ENCODE measurements around the gene MGME1. TPM values are rescaled to one million over a fixed set of nuclear protein-coding genes. Genes with fewer than 3 reads are reported as not detected.

Gene MGME1
- total RNA-seq, 1 experiment from 2014 or later, result 24.0 TPM

- intact Hi-C loops (cut with micrococcal nuclease), result no loop called here
- ChIA-PET CTCF (interaction anchor here (0.8 kb wide), 1 partner anchor 27 kb away, joined by 4 read pairs; no protein-coding TSS in a partner anchor), POLR2A (interaction anchor here (0.7 kb wide), 1 partner anchor 12 kb away, joined by 3 read pairs; no protein-coding TSS in a partner anchor)
Measured at GRCh38 chr20:17925141-17925939, 43.5 kb upstream of the MGME1 start.

GRCh38 chr20:17925940-17926300, 42.9 kb upstream of the MGME1 start:
- no peaks in the 10 kb centered on the region for H3K27me3 Mint-ChIP-seq (ENCODE audit: insufficient read depth, unreplicated experiment)
- no peak overlapping the region for H3K4me3 Mint-ChIP-seq (ENCODE audit: unreplicated experiment)
- intact Hi-C loops (cut with micrococcal nuclease), result no loop called here
- no peak for TF ChIP-seq CTCF (IDR thresholded peaks at IDR 0.05; ENCODE audit: unreplicated experiment)
- H3K9me3 Mint-ChIP-seq (ENCODE audit: unreplicated experiment), result no peaks in the 10 kb centered on the region
- BruUV-seq (replicated peaks), result no TSS peak
- H3K36me3 Mint-ChIP-seq (ENCODE audit: insufficient read depth, unreplicated experiment), result no peaks in the 10 kb centered on the region
- ChIA-PET POLR2A (no interaction called here), CTCF (interaction anchor here (1.4 kb wide), 1 partner anchor 27 kb away, joined by 4 read pairs; no protein-coding TSS in a partner anchor)
- DNase-seq (ENCODE audit: unreplicated experiment), result no peak
- H3K4me1 Mint-ChIP-seq (ENCODE audit: insufficient read depth, unreplicated experiment), result peaks cover 5% of the 10 kb centered on the region
- no peak overlapping the region for H3K27ac Mint-ChIP-seq (ENCODE audit: low read depth, unreplicated experiment)

More at GRCh38 chr20:17925141-17925939, 43.5 kb upstream of the MGME1 start:
- Mint-ChIP-seq H3K27ac (ENCODE audit: low read depth, unreplicated experiment) (no peak overlapping the region), H3K4me3 (ENCODE audit: unreplicated experiment) (no peak overlapping the region), H3K9me3 (ENCODE audit: unreplicated experiment) (no peaks in the 10 kb centered on the region), H3K4me1 (ENCODE audit: insufficient read depth, unreplicated experiment) (peaks cover 5% of the 10 kb centered on the region), H3K36me3 (ENCODE audit: insufficient read depth, unreplicated experiment) (no peaks in the 10 kb centered on the region), H3K27me3 (ENCODE audit: insufficient read depth, unreplicated experiment) (no peaks in the 10 kb centered on the region)
- no peak for DNase-seq (ENCODE audit: unreplicated experiment)
- no TSS peak for BruUV-seq (replicated peaks)
- no peak for TF ChIP-seq CTCF (IDR thresholded peaks at IDR 0.05; ENCODE audit: unreplicated experiment)

- BruUV-seq (replicated peaks), result no TSS peak
- no peaks in the 10 kb centered on the region for H3K27me3 Mint-ChIP-seq (ENCODE audit: insufficient read depth, unreplicated experiment)
- H3K4me3 Mint-ChIP-seq (ENCODE audit: unreplicated experiment), result no peak overlapping the region
- ChIA-PET CTCF (no interaction called here), POLR2A (no interaction called here)
- H3K4me1 Mint-ChIP-seq (ENCODE audit: insufficient read depth, unreplicated experiment), result peaks cover 5% of the 10 kb centered on the region
- H3K9me3 Mint-ChIP-seq (ENCODE audit: unreplicated experiment), result peaks cover 7% of the 10 kb centered on the region
- no peaks in the 10 kb centered on the region for H3K36me3 Mint-ChIP-seq (ENCODE audit: insufficient read depth, unreplicated experiment)
- no peak for TF ChIP-seq CTCF (IDR thresholded peaks at IDR 0.05; ENCODE audit: unreplicated experiment)
- no peak overlapping the region for H3K27ac Mint-ChIP-seq (ENCODE audit: low read depth, unreplicated experiment)
- DNase-seq (ENCODE audit: unreplicated experiment), result no peak
- intact Hi-C loops (cut with micrococcal nuclease), result no loop called here
Measured at GRCh38 chr20:17928211-17928611, 40.6 kb upstream of the MGME1 start.

- DNase-seq (ENCODE audit: unreplicated experiment), result no peak
- Mint-ChIP-seq H3K27ac (ENCODE audit: low read depth, unreplicated experiment) (no peak overlapping the region), H3K4me3 (ENCODE audit: unreplicated experiment) (no peak overlapping the region), H3K27me3 (ENCODE audit: insufficient read depth, unreplicated experiment) (no peaks in the 10 kb centered on the region), H3K9me3 (ENCODE audit: unreplicated experiment) (peaks cover 7% of the 10 kb centered on the region), H3K4me1 (ENCODE audit: insufficient read depth, unreplicated experiment) (peaks cover 5% of the 10 kb centered on the region), H3K36me3 (ENCODE audit: insufficient read depth, unreplicated experiment) (no peaks in the 10 kb centered on the region)
- intact Hi-C loops (cut with micrococcal nuclease), result no loop called here
- ChIA-PET CTCF (interaction anchor here (0.9 kb wide), 1 partner anchor 348 kb away, joined by 3 read pairs; no protein-coding TSS in a partner anchor), POLR2A (no interaction called here)
- BruUV-seq (replicated peaks), result no TSS peak
- no peak for TF ChIP-seq CTCF (IDR thresholded peaks at IDR 0.05; ENCODE audit: unreplicated experiment)
Measured at GRCh38 chr20:17928633-17929311, 40.0 kb upstream of the MGME1 start.

All from MCF 10A (cell line).